GM12875 (cell line): ENCODE results near the gene FAM169A.

Experiments used
- H3K4me3 ChIP-seq: one replicate; pipeline ENCODE4 v1.5.1; 2011; ENCODE audit warnings: low read depth, low read length, control low read depth
- TF ChIP-seq, protein P1 (sequence below): IDR thresholded peaks from 2 replicates; pipeline ENCODE4 v1.5.1; 2011; ENCODE audit warnings: low read depth, mild to moderate bottlenecking, control low read depth, inconsistent platforms, low read length, moderate library complexity, borderline replicate concordance; ENCODE audit not compliant: insufficient read depth

FAM169A gene

DNA sequence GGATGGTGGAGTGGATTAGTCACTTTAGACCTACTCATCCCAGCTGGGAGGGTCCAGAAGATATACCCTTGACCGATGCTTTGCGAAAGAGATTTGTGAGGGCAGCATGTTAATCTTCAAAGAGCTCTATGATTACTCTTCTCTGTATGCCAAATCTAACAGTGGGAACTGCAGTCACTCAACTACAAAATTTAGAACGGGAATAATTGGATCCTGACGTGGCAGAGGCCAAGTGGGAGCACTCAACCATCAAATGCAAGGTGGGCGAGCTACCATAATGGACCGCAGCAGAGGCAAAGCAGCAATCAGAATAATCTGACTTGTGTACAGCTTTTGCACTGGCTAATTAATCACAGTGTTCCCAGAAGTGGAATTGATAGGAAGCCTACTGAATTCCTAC lies 78.8 kb downstream of the FAM169A start:
- TF ChIP-seq, protein P1, sequence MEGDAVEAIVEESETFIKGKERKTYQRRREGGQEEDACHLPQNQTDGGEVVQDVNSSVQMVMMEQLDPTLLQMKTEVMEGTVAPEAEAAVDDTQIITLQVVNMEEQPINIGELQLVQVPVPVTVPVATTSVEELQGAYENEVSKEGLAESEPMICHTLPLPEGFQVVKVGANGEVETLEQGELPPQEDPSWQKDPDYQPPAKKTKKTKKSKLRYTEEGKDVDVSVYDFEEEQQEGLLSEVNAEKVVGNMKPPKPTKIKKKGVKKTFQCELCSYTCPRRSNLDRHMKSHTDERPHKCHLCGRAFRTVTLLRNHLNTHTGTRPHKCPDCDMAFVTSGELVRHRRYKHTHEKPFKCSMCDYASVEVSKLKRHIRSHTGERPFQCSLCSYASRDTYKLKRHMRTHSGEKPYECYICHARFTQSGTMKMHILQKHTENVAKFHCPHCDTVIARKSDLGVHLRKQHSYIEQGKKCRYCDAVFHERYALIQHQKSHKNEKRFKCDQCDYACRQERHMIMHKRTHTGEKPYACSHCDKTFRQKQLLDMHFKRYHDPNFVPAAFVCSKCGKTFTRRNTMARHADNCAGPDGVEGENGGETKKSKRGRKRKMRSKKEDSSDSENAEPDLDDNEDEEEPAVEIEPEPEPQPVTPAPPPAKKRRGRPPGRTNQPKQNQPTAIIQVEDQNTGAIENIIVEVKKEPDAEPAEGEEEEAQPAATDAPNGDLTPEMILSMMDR: no peak

DNA sequence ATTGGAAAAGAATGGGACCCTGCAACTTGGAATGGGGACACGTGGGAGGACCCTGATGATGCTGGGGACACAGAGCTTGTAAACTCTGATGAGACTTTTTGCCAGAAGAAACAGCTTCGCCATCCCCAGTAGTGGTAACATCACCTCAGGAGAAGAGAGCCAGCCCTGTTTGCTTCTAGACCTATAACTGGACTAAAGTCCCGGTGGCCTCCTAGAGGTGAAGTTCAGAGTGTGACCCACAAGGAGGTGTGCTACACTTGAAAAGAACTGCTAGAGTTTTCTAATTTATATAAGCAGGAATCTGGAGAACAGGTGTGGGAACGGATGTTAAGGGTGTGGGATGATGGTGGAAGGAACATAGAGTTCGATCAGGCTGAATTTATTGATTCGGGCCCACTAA lies 79.3 kb downstream of the FAM169A start:
- H3K4me3 ChIP-seq: no peak overlapping the region
- TF ChIP-seq, protein P1: no peak

More for the DNA sequence above, 78.8 kb downstream of the FAM169A start:
- no peak overlapping the region for H3K4me3 ChIP-seq

DNA sequence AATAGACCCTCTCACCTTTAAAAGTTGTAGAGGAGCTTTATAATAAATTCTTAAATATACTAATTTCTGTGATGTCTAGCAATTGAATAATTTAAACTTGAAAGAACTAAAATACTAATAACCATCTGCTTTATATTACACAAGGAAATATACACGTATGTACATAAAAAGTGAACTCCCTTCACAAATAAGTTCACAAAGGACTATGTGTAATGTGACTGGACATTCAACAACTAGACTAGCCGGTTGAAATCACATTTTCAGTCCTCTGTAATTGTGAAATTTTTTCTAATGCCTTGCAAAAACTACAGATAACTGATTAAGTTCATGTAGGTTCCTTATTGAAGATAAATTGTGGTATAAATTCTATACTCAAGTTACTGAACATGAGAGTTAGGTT lies 87.6 kb downstream of the FAM169A start:
- TF ChIP-seq, protein P1: no peak
- no peak overlapping the region for H3K4me3 ChIP-seq

DNA sequence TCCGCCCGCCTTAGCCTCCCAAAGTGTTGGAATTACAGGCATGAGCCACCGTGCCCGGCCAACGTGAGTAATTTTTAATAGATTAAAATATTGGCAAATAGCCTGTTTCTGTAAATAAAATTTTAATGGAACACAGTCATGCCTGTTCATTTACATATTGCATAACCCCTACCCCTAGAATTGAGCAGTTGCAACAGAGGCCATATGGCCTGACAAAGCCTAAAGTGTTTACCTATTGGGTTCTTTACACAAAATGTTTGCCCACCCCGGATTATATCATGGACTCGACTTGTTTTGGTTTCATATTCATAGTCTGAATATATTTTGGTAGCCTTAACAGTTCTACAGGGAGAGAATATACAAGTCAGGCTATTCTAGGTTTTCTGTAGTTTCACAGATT lies 93.8 kb downstream of the FAM169A start:
- H3K4me3 ChIP-seq: no peak overlapping the region
- TF ChIP-seq, protein P1: no peak

DNA sequence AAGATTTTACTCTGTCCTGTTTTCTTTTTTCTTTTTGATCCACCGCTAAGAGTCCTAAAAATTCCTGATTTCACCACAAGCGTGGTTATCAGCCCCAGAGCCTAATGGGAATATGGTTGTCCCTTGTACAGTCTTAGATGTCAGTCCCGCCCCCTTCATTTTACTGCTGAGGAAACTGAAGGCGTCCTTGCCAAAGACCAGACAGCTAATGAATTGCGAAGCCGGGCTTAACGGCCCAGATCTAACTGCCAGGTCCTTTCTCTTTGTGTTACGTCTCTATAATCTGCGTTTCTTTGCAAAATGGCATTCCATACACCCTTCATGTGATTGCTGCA lies 98.6 kb downstream of the FAM169A start:
- peak overlapping the region; percentile 99 for H3K4me3 ChIP-seq
- TF ChIP-seq, protein P1: no peak

DNA sequence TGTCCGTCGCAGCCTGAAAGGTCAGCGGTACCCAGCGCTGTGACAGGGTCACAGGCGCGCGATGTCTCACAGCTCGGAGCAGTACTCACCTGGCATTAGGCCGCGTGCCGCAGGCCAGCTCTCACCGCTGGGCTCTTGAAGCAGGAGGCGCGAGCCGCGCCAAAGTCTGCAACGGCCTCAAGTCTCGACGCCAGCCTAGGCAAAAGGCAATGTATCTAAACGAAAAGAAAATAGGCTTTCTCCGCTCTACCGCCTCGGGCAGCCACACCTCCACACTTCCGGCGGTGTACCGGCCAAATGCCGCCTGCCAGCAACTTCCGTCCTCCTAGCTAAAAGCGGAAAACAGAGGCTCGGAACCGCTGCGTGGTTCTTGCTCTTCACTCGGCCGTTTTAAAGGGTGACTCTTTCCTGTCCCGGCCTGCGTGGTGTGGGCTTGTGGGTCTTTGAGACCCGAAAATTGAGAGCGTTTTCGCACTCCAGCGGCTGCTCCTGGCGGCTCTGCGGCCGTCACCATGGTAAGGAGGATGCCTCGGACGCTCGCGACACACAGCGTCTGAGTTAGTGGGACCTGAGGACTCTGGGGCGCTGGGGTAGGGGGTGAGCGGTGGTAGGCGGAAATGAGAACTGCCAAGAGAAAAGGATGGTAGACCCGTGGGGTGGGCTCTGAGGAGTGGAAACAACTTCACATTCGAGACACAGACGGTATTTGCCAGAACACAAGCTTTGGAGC lies 99.2 kb downstream of the FAM169A start, which contains the start of the genes GFM2 and NSA2:
Gene GFM2 (minus strand): TSS at position 269 of the 730 bp plus-strand sequence. CDS start 3,375 bp downstream, outside the sequence.
Gene NSA2 (plus strand): TSS at position 401 of the 730 bp plus-strand sequence. CDS start 112 bp downstream, at position 513.
- peak within 1 kb of the TSS; percentile 99 for H3K4me3 ChIP-seq
- TF ChIP-seq, protein P1: no peak

DNA sequence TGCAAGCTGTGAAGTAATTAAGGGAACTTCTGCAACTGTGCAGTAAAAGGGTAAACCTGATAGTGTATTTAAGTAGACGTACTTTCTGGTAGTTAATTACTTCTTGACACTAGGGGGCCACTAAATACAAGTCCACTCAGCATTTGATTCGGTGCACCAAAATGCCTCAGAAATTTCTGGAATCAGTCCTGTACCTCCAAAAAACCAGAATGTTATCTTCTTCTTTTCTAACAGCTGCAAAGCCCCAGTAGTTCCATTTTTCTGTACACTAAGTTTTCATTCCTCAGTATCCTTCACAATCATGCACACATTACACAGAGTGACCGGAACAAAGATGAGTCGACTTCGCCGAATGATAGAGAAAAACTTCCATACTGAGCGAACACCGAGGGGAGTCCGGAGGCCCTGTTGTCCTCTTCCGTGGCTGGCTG lies 99.8 kb downstream of the FAM169A start:
- H3K4me3 ChIP-seq: peak overlapping the region; percentile 99
- TF ChIP-seq, protein P1: 0 out of 2 replicates have a peak, but pooled peaks have one; percentile 7
